ENCODE results near the gene DGUOK. TPM values are rescaled to one million over a fixed set of nuclear protein-coding genes. Genes with fewer than 3 reads are reported as not detected.

Gene DGUOK
- total RNA-seq, 2 donors from 2014 or later: 61.1 to 85.2 TPM

- no peak for TF ChIP-seq CTCF (conservative IDR thresholded peaks at IDR 0.05)
- no peak overlapping the region for H3K4me3 ChIP-seq (ENCODE audit: low read length)
- peaks cover 10% of the 10 kb centered on the region for H3K27me3 ChIP-seq (ENCODE audit: control insufficient read depth, insufficient read depth, low read length, poor library complexity, severe bottlenecking)
- no peaks in the 10 kb centered on the region for H3K9me3 ChIP-seq (ENCODE audit: control insufficient read depth, low read length)
- Mint-ChIP-seq H3K36me3 (ENCODE audit: low read depth) (no peaks in the 10 kb centered on the region), H3K27me3 (ENCODE audit: insufficient read depth) (peaks cover 3% of the 10 kb centered on the region), H3K9me3 (no peaks in the 10 kb centered on the region), H3K27ac (no peak overlapping the region), H3K4me1 (no peaks in the 10 kb centered on the region), H3K4me3 (no peak overlapping the region)
- no peak for DNase-seq
- WGBS, 2 experiments (ENCODE audit: insufficient coverage in 1 of 2, insufficient read length in 1 of 2): 90 to 92% methylated on average over 6 to 8 of the region's 8 CpGs
- no peaks in the 10 kb centered on the region for H3K36me3 ChIP-seq (ENCODE audit: control insufficient read depth, insufficient read depth, low read length)
- no peak overlapping the region for H3K27ac ChIP-seq (ENCODE audit: low read depth, low read length)
- no peaks in the 10 kb centered on the region for H3K4me1 ChIP-seq (ENCODE audit: control insufficient read depth, insufficient read depth, low read length)
- no peak overlapping the region for H3K9ac ChIP-seq (ENCODE audit: extremely low read depth, low read length, poor library complexity, severe bottlenecking)
Measured at GRCh38 chr2:73899801-73900336, 26.8 kb upstream of the DGUOK start.

GRCh38 chr2:73901143-73901542 is 25.5 kb upstream of the DGUOK start:
- Histone ChIP-seq H3K27me3 (ENCODE audit: control insufficient read depth, insufficient read depth, low read length, poor library complexity, severe bottlenecking) (peaks cover 10% of the 10 kb centered on the region), H3K27ac (ENCODE audit: low read depth, low read length) (no peak overlapping the region), H3K9me3 (ENCODE audit: control insufficient read depth, low read length) (no peaks in the 10 kb centered on the region), H3K9ac (ENCODE audit: extremely low read depth, low read length, poor library complexity, severe bottlenecking) (no peak overlapping the region), H3K4me1 (ENCODE audit: control insufficient read depth, insufficient read depth, low read length) (no peaks in the 10 kb centered on the region), H3K4me3 (ENCODE audit: low read length) (no peak overlapping the region), H3K36me3 (ENCODE audit: control insufficient read depth, insufficient read depth, low read length) (no peaks in the 10 kb centered on the region)
- H3K9me3 Mint-ChIP-seq: no peaks in the 10 kb centered on the region
- DNase-seq: no peak
- no peaks in the 10 kb centered on the region for H3K4me1 Mint-ChIP-seq
- H3K27me3 Mint-ChIP-seq (ENCODE audit: insufficient read depth): peaks cover 3% of the 10 kb centered on the region
- 80 to 92% methylated on average over 1 to 9 of the region's 10 CpGs for WGBS, 2 experiments (ENCODE audit: insufficient coverage in 1 of 2, insufficient read length in 1 of 2)
- no peak overlapping the region for H3K27ac Mint-ChIP-seq
- no peak overlapping the region for H3K4me3 Mint-ChIP-seq
- no peak for TF ChIP-seq CTCF (conservative IDR thresholded peaks at IDR 0.05)
- no peaks in the 10 kb centered on the region for H3K36me3 Mint-ChIP-seq (ENCODE audit: low read depth)

- no peak overlapping the region for H3K4me3 Mint-ChIP-seq
- H3K36me3 ChIP-seq (ENCODE audit: control insufficient read depth, insufficient read depth, low read length): no peaks in the 10 kb centered on the region
- TF ChIP-seq CTCF (conservative IDR thresholded peaks at IDR 0.05): no peak
- H3K27me3 Mint-ChIP-seq (ENCODE audit: insufficient read depth): peaks cover 3% of the 10 kb centered on the region
- WGBS, 2 experiments (ENCODE audit: insufficient coverage in 1 of 2, insufficient read length in 1 of 2): 81 to 88% methylated on average over 4 of the region's 4 CpGs
- no peaks in the 10 kb centered on the region for H3K4me1 Mint-ChIP-seq
- H3K9me3 ChIP-seq (ENCODE audit: control insufficient read depth, low read length): no peaks in the 10 kb centered on the region
- no peak overlapping the region for H3K27ac ChIP-seq (ENCODE audit: low read depth, low read length)
- H3K4me1 ChIP-seq (ENCODE audit: control insufficient read depth, insufficient read depth, low read length): no peaks in the 10 kb centered on the region
- H3K9ac ChIP-seq (ENCODE audit: extremely low read depth, low read length, poor library complexity, severe bottlenecking): no peak overlapping the region
- no peaks in the 10 kb centered on the region for H3K36me3 Mint-ChIP-seq (ENCODE audit: low read depth)
- H3K4me3 ChIP-seq (ENCODE audit: low read length): no peak overlapping the region
- no peaks in the 10 kb centered on the region for H3K9me3 Mint-ChIP-seq
- H3K27ac Mint-ChIP-seq: no peak overlapping the region
- peaks cover 10% of the 10 kb centered on the region for H3K27me3 ChIP-seq (ENCODE audit: control insufficient read depth, insufficient read depth, low read length, poor library complexity, severe bottlenecking)
- DNase-seq: no peak
Measured at GRCh38 chr2:73902284-73902683, 24.4 kb upstream of the DGUOK start.

Data from endodermal cell (in vitro differentiated cells).